Astrocyte (in vitro differentiated cells and primary cell): ENCODE results near the gene B4GALNT1. TPM values are rescaled to one million over a fixed set of nuclear protein-coding genes. Genes with fewer than 3 reads are reported as not detected.

Experiments
- DNase-seq: peaks from one replicate; pipeline ENCODE4 v3.0.0-alpha.2; 2010; ENCODE audit warnings: low read depth
- FAIRE-seq: peaks from 2 replicates; lab custom pipeline; 2011; peaks lifted over from hg19 to GRCh38; lab: Jason Lieb, UNC
- H2AFZ ChIP-seq: 2 replicates; pipeline ENCODE4 v1.6.0; 2012; ENCODE audit warnings: low read depth, low read length, inconsistent platforms
- H3K27ac ChIP-seq: 2 replicates; pipeline ENCODE4 v1.5.1; 2011; ENCODE audit warnings: low read depth, low read length, inconsistent platforms
- H3K27me3 ChIP-seq: 2 replicates; pipeline ENCODE4 v1.6.0; 2011; ENCODE audit warnings: low read length, inconsistent platforms; ENCODE audit not compliant: insufficient read depth
- H3K36me3 ChIP-seq: 2 replicates; pipeline ENCODE4 v1.5.1; 2011; ENCODE audit warnings: low read length, inconsistent platforms; ENCODE audit not compliant: insufficient read depth
- H3K4me1 ChIP-seq: 2 replicates; pipeline ENCODE4 v1.5.1; 2011; ENCODE audit warnings: low read length, inconsistent platforms; ENCODE audit not compliant: insufficient read depth
- H3K4me2 ChIP-seq: 2 replicates; pipeline ENCODE4 v1.6.0; 2012; ENCODE audit warnings: low read length, inconsistent platforms
- H3K4me3 ChIP-seq: 2 replicates; pipeline ENCODE4 v1.5.1; 2011; ENCODE audit warnings: low read depth, mild to moderate bottlenecking, low read length, inconsistent platforms; ENCODE audit not compliant: insufficient read depth
- H3K79me2 ChIP-seq: 2 replicates; pipeline ENCODE4 v1.6.0; 2012; ENCODE audit warnings: mild to moderate bottlenecking, low read length, inconsistent platforms; ENCODE audit not compliant: insufficient read depth
- H3K9ac ChIP-seq: 2 replicates; pipeline ENCODE4 v1.6.0; 2012; ENCODE audit warnings: mild to moderate bottlenecking, low read length, inconsistent platforms
- H3K9me3 ChIP-seq: 2 replicates; pipeline ENCODE4 v1.5.1; 2012; ENCODE audit warnings: low read depth, mild to moderate bottlenecking, low read length, inconsistent platforms; ENCODE audit not compliant: insufficient read depth
- H4K20me1 ChIP-seq: 2 replicates; pipeline ENCODE4 v1.6.0; 2012; ENCODE audit warnings: low read length, inconsistent platforms; ENCODE audit not compliant: insufficient read depth
- H3K27ac Mint-ChIP-seq: one replicate; pipeline ENCODE4 v1.8.0; 2021; ENCODE audit warnings: mild to moderate bottlenecking, mixed read lengths; ENCODE audit not compliant: unreplicated experiment
- H3K27me3 Mint-ChIP-seq: one replicate; pipeline ENCODE4 v1.8.0; 2021; ENCODE audit warnings: low read depth, mixed read lengths; ENCODE audit not compliant: unreplicated experiment
- H3K36me3 Mint-ChIP-seq: one replicate; pipeline ENCODE4 v1.8.0; 2021; ENCODE audit warnings: low read depth, mixed read lengths; ENCODE audit not compliant: unreplicated experiment
- H3K4me1 Mint-ChIP-seq: one replicate; pipeline ENCODE4 v1.8.0; 2021; ENCODE audit warnings: low read depth, mixed read lengths; ENCODE audit not compliant: unreplicated experiment
- H3K4me3 Mint-ChIP-seq: one replicate; pipeline ENCODE4 v1.8.0; 2021; ENCODE audit warnings: mild to moderate bottlenecking, moderate library complexity, mixed read lengths; ENCODE audit not compliant: unreplicated experiment
- H3K9me3 Mint-ChIP-seq: one replicate; pipeline ENCODE4 v1.8.0; 2021; ENCODE audit warnings: mild to moderate bottlenecking, mixed read lengths; ENCODE audit not compliant: unreplicated experiment
- CTCF ChIP-seq: IDR thresholded peaks from 2 replicates; pipeline ENCODE4 v1.5.1; 2011; ENCODE audit warnings: low read depth, mild to moderate bottlenecking, inconsistent platforms, low read length, moderate library complexity; ENCODE audit not compliant: insufficient read depth
- EZH2 ChIP-seq: IDR thresholded peaks from 2 replicates; pipeline ENCODE4 v1.6.1; 2012; ENCODE audit warnings: mild to moderate bottlenecking, low read length, inconsistent platforms; ENCODE audit not compliant: insufficient read depth
- total RNA-seq: library from RNA; stranded (reverse); gene quantifications from 2 replicates; pipeline ENCODE4 v1.2.1, GENCODE V29; 2021

B4GALNT1 gene
- total RNA-seq, 1 donor from 2014 or later: 2.5 TPM

- no peaks in the 10 kb centered on the region for H3K79me2 ChIP-seq
- Mint-ChIP-seq H3K9me3 (peaks cover 3% of the 10 kb centered on the region), H3K4me3 (no peak overlapping the region), H3K27ac (no peak overlapping the region), H3K4me1 (no peaks in the 10 kb centered on the region), H3K36me3 (peaks cover 9% of the 10 kb centered on the region), H3K27me3 (peaks cover 66% of the 10 kb centered on the region)
- no peak overlapping the region for H2AFZ ChIP-seq
- H3K9ac ChIP-seq: no peak overlapping the region
- no peaks in the 10 kb centered on the region for H3K36me3 ChIP-seq
- peaks cover 46% of the 10 kb centered on the region for H3K27me3 ChIP-seq
- no peak overlapping the region for H3K4me2 ChIP-seq
- H4K20me1 ChIP-seq: no peaks in the 10 kb centered on the region
- H3K9me3 ChIP-seq: no peaks in the 10 kb centered on the region
- no peak overlapping the region for H3K4me3 ChIP-seq
- peaks cover 5% of the 10 kb centered on the region for H3K4me1 ChIP-seq
- no peak for FAIRE-seq
- TF ChIP-seq EZH2: no peak
- no peak for TF ChIP-seq CTCF
- H3K27ac ChIP-seq: no peak overlapping the region
- no peak for DNase-seq
Measured at GRCh38 chr12:57630891-57631433, 2.0 kb downstream of the B4GALNT1 start.

- no peak for TF ChIP-seq CTCF
- no peak for TF ChIP-seq EZH2
- no peak overlapping the region for H3K4me3 ChIP-seq
- peaks cover 6% of the 10 kb centered on the region for H3K9me3 Mint-ChIP-seq
- no peaks in the 10 kb centered on the region for H3K9me3 ChIP-seq
- no peaks in the 10 kb centered on the region for H3K79me2 ChIP-seq
- H3K36me3 ChIP-seq: no peaks in the 10 kb centered on the region
- peaks cover 16% of the 10 kb centered on the region for H3K36me3 Mint-ChIP-seq
- DNase-seq (no peak), FAIRE-seq (no peak)
- H3K27me3 ChIP-seq: peaks cover 56% of the 10 kb centered on the region
- no peak overlapping the region for H3K27ac ChIP-seq
- no peaks in the 10 kb centered on the region for H3K4me1 Mint-ChIP-seq
- peaks cover 5% of the 10 kb centered on the region for H3K4me1 ChIP-seq
- peaks cover 73% of the 10 kb centered on the region for H3K27me3 Mint-ChIP-seq
- H3K27ac Mint-ChIP-seq: no peak overlapping the region
- H3K9ac ChIP-seq: no peak overlapping the region
- H3K4me2 ChIP-seq: no peak overlapping the region
- no peaks in the 10 kb centered on the region for H4K20me1 ChIP-seq
- H3K4me3 Mint-ChIP-seq: no peak overlapping the region
- H2AFZ ChIP-seq: no peak overlapping the region
Measured at GRCh38 chr12:57629897-57630471, 3.0 kb downstream of the B4GALNT1 start.
